ENCODE data around the gene KPTN.

Gene KPTN

GRCh38 chr19:47487551-47488515, 3.8 kb upstream of the KPTN start:
- TF ChIP-seq CTCF (IDR thresholded peaks at IDR 0.05) = no peak

DNA sequence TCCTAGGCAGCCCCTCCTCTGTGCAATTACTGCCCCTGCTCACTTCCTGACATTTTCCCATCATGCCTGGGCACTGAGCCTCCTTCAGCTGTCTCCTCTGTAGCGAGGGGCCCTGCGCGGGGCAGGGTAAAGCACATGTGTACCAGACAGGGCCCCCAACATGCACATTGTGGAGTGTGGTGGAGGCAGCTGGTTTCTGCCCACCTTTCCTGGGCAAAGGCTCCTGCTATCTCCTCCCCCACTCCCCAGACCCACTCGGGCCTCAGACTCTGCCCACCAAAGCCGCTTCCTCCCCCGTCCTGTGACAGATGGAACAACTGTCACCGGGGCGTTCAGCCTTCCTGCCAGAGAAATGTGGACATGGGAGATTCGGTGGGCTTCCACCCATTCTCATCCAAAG, 2.9 kb upstream of the KPTN start:
- TF ChIP-seq CTCF (IDR thresholded peaks at IDR 0.05) = no peak

DNA sequence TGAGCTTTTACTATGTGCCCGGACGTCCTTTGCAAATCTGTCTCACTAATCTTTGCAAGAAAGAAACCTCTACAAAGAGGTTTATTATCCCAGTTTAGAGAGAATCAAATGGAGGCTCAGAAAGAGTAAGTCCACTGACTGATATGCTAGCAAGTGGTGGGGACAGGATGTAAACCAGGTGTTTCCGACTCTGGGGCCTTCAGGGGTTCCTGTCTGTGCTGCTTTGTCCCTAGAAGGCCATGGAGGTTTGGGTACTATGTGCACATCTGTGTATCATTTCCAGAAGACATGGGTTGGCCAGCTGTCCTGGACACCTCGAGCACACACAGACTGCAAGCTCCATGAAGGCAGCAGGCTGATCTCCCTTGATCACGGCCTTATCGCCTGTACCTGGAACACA, 1.2 kb upstream of the KPTN start:
- TF ChIP-seq CTCF (IDR thresholded peaks at IDR 0.05) = no peak

DNA sequence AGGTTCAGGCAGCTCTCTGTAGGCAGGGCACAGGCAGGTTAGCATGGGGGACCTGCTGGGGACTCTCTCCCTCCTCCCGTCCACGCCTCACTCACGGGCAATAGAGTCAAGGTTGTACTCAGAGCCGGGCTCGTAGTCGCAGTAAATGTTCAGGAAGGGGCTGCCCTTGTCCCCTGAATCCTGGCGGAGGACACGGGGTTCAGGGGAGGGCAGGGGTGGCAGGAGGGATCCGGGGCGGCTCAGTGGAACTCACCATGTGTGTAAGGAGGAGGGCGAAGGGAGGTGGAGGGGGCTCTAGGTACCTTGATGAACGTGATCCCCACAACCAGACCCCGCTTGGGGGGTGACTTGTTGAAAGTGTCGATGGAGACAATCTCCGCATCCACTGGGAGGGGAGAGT, 819 bp downstream of the KPTN start:
- no peak for TF ChIP-seq CTCF (IDR thresholded peaks at IDR 0.05)

DNA sequence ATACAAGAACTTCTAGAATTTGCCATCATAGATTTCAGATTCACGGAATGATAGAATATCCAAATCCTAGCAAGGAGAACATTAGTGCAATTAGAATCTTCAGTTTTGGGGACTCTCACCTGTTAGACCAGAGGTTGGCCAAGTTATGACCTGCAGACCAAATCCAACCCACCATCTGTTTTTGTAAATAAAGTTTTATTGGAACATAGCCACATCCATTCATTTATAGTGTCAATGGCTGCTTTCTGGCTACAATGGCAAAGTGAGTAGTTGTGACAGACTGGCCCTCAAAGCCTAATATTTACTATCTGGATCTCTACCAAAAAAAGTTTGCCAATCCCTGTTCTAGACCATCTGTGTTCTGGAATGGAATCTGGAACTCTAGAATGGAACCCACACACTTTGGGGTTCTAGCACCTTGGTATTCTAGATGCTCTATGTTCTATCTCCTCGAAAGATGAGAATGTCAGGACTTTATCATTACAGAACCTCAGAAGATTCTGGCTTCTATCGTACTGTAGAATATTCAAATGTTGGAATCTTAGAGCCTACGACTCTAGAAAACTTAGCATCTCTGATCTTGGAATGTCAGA, 2.5 kb downstream of the KPTN start:
- no peak for TF ChIP-seq CTCF (IDR thresholded peaks at IDR 0.05)

GRCh38 chr19:47480658-47481057, 3.4 kb downstream of the KPTN start:
- no peak for TF ChIP-seq CTCF (IDR thresholded peaks at IDR 0.05)

- TF ChIP-seq CTCF (IDR thresholded peaks at IDR 0.05) = no peak
Measured at GRCh38 chr19:47479701-47480503, 4.1 kb downstream of the KPTN start.

All from LNCAP (cell line).